H1 (cell line): ENCODE results near the gene LCN2. TPM values are rescaled to one million over a fixed set of nuclear protein-coding genes. Genes with fewer than 3 reads are reported as not detected.

Experiments
- KDM1A ChIP-seq: fragments of 200-600, 300-600 bp; sonication (generic); IDR thresholded peaks from 2 replicates; pipeline ENCODE4 v1.7.1; 2016; ENCODE audit warnings: mild to moderate bottlenecking, low read length, borderline replicate concordance
- NRF1 ChIP-seq: IDR thresholded peaks from 2 replicates; pipeline ENCODE4 v1.6.1; 2011; ENCODE audit warnings: mild to moderate bottlenecking, low read depth, low read length, improper control_type of control experiment
- RAD21 ChIP-seq, 2 experiments: IDR thresholded peaks in 1 of 2; conservative IDR thresholded peaks in 1 of 2; 2 replicates each; pipeline ENCODE4 v1.6.1; 2011; ENCODE audit warnings: low read depth in 2 of 2, low read length in 2 of 2, improper control_type of control experiment in 1 of 2, inconsistent platforms in 1 of 2, mild to moderate bottlenecking in 1 of 2, moderate library complexity in 1 of 2
- SP4 ChIP-seq: IDR thresholded peaks from 2 replicates; pipeline ENCODE4 v1.6.1; 2012; ENCODE audit warnings: low read length, inconsistent platforms
- TAF1 ChIP-seq: IDR thresholded peaks from 2 replicates; pipeline ENCODE4 v1.6.1; 2011; ENCODE audit warnings: mild to moderate bottlenecking, low read depth, low read length
- TAF7 ChIP-seq: optimal IDR thresholded peaks from 2 replicates; pipeline ENCODE3; 2011; ENCODE audit warnings: low read depth, mild to moderate bottlenecking, inconsistent platforms, low read length, moderate library complexity, borderline replicate concordance
- YY1 ChIP-seq: IDR thresholded peaks from 2 replicates; pipeline ENCODE4 v1.6.1; 2011; ENCODE audit warnings: low read depth, mild to moderate bottlenecking, low read length
- polyA plus RNA-seq, 7 experiments: library from polyadenylated mRNA; depleted of rRNA in 3 of 7; stranded (reverse) in 5 of 7; unstranded in 2 of 7; fragments of >200 nt in 5 of 7; fragments of 200-250 nt in 2 of 7; gene quantifications; 1 replicate in 5 of 7; 2 replicates in 1 of 7; 4 replicates in 1 of 7; pipeline versions ENCODE4 v1.2.1 to v1.2.3, GENCODE V29; 2011 to 2013; ENCODE audit warnings: missing spikeins in 2 of 7, mixed read lengths in 2 of 7
- total RNA-seq: library from RNA; stranded (reverse); fragmentation: NEBNext Ultra II Directional; extraction: Animal tissue kit (Norgen Biotek cat#: 25700); gene quantifications from 2 replicates; pipeline ENCODE4 v1.2.1, GENCODE V29; 2021
- TF ChIP-seq, protein P1 (sequence below): fragments of 300-600 bp; sonication (generic); IDR thresholded peaks from 2 replicates; pipeline ENCODE4 v1.7.1; 2012; ENCODE audit warnings: low read length, moderate library complexity, mild to moderate bottlenecking, inconsistent platforms; ENCODE audit not compliant: insufficient replicate concordance
- TF ChIP-seq, protein P2 (sequence below): IDR thresholded peaks from 2 replicates; pipeline ENCODE4 v1.6.1; 2011; ENCODE audit warnings: low read length, improper control_type of control experiment

Gene LCN2
- total and polyA plus RNA-seq, 2 of the 8 experiments (the other 6 are each of a cell fraction or from before 2014, with no cell fraction given) = 1.1 to 1.6 TPM

DNA sequence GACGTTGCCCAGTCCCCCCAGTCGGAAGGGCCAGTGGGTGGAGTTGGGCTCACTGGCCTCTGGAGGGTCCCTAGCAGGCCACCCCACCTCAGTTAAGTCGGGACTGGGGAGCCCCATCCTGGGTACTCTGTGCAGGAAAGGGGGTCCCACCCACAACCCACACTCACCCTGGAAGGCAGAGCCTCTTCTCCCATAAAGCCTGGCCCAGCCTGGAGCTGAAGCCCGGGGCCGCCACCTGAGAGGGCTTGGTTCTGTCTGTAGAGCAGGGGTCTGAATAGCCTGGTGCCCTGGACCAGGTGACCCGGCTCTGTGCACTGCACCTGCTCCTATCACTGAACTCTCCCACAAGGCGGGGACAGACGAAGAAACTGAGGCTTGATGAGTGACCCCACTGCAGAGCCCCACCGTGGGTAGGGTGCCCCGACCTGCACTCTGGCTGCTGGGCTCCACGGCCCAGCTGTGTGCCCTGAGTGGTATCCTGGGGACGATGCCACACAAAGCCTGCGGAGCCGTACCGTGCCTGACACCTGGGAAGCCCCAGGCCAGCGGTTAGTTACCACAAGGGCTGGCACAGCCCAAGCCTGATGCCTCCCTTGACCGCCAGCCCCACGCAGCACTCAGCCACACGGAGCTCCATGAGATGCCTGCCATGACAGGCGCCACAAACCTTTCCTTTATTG lies 29.1 kb upstream of the LCN2 start (continued):
- TF ChIP-seq, protein P1, sequence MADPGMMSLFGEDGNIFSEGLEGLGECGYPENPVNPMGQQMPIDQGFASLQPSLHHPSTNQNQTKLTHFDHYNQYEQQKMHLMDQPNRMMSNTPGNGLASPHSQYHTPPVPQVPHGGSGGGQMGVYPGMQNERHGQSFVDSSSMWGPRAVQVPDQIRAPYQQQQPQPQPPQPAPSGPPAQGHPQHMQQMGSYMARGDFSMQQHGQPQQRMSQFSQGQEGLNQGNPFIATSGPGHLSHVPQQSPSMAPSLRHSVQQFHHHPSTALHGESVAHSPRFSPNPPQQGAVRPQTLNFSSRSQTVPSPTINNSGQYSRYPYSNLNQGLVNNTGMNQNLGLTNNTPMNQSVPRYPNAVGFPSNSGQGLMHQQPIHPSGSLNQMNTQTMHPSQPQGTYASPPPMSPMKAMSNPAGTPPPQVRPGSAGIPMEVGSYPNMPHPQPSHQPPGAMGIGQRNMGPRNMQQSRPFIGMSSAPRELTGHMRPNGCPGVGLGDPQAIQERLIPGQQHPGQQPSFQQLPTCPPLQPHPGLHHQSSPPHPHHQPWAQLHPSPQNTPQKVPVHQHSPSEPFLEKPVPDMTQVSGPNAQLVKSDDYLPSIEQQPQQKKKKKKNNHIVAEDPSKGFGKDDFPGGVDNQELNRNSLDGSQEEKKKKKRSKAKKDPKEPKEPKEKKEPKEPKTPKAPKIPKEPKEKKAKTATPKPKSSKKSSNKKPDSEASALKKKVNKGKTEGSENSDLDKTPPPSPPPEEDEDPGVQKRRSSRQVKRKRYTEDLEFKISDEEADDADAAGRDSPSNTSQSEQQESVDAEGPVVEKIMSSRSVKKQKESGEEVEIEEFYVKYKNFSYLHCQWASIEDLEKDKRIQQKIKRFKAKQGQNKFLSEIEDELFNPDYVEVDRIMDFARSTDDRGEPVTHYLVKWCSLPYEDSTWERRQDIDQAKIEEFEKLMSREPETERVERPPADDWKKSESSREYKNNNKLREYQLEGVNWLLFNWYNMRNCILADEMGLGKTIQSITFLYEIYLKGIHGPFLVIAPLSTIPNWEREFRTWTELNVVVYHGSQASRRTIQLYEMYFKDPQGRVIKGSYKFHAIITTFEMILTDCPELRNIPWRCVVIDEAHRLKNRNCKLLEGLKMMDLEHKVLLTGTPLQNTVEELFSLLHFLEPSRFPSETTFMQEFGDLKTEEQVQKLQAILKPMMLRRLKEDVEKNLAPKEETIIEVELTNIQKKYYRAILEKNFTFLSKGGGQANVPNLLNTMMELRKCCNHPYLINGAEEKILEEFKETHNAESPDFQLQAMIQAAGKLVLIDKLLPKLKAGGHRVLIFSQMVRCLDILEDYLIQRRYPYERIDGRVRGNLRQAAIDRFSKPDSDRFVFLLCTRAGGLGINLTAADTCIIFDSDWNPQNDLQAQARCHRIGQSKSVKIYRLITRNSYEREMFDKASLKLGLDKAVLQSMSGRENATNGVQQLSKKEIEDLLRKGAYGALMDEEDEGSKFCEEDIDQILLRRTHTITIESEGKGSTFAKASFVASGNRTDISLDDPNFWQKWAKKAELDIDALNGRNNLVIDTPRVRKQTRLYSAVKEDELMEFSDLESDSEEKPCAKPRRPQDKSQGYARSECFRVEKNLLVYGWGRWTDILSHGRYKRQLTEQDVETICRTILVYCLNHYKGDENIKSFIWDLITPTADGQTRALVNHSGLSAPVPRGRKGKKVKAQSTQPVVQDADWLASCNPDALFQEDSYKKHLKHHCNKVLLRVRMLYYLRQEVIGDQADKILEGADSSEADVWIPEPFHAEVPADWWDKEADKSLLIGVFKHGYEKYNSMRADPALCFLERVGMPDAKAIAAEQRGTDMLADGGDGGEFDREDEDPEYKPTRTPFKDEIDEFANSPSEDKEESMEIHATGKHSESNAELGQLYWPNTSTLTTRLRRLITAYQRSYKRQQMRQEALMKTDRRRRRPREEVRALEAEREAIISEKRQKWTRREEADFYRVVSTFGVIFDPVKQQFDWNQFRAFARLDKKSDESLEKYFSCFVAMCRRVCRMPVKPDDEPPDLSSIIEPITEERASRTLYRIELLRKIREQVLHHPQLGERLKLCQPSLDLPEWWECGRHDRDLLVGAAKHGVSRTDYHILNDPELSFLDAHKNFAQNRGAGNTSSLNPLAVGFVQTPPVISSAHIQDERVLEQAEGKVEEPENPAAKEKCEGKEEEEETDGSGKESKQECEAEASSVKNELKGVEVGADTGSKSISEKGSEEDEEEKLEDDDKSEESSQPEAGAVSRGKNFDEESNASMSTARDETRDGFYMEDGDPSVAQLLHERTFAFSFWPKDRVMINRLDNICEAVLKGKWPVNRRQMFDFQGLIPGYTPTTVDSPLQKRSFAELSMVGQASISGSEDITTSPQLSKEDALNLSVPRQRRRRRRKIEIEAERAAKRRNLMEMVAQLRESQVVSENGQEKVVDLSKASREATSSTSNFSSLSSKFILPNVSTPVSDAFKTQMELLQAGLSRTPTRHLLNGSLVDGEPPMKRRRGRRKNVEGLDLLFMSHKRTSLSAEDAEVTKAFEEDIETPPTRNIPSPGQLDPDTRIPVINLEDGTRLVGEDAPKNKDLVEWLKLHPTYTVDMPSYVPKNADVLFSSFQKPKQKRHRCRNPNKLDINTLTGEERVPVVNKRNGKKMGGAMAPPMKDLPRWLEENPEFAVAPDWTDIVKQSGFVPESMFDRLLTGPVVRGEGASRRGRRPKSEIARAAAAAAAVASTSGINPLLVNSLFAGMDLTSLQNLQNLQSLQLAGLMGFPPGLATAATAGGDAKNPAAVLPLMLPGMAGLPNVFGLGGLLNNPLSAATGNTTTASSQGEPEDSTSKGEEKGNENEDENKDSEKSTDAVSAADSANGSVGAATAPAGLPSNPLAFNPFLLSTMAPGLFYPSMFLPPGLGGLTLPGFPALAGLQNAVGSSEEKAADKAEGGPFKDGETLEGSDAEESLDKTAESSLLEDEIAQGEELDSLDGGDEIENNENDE = no peak
- TF ChIP-seq TAF7 = no peak
- no peak for TF ChIP-seq YY1
- TF ChIP-seq NRF1 = no peak
- TF ChIP-seq, protein P2, sequence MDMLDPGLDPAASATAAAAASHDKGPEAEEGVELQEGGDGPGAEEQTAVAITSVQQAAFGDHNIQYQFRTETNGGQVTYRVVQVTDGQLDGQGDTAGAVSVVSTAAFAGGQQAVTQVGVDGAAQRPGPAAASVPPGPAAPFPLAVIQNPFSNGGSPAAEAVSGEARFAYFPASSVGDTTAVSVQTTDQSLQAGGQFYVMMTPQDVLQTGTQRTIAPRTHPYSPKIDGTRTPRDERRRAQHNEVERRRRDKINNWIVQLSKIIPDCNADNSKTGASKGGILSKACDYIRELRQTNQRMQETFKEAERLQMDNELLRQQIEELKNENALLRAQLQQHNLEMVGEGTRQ = no peak
- no peak for TF ChIP-seq KDM1A
- TF ChIP-seq RAD21 (IDR thresholded peaks at IDR 0.05 in 1 of 2, conservative IDR thresholded peaks at IDR 0.05 in 1 of 2; ENCODE audit: low read depth in 2 of 2, low read length in 2 of 2) = no peak
- no peak for TF ChIP-seq SP4
- no peak for TF ChIP-seq TAF1
- TF ChIP-seq, all 59 proteins: peak for 0
